Activated T-helper 2 cell treated with anti-CD3 and anti-CD28 coated beads, Interferon-gamma antibody, Interleukin-2, Interleukin-4, amounts not matched to agents 10 μg/mL and 5 μg/mL and 100 μg/mL, durations not matched to agents 14 hours and 24 hours and 36 hours (primary cell): Measurements from ENCODE around the gene ESPNL. TPM values are rescaled to one million over a fixed set of nuclear protein-coding genes. Genes with fewer than 3 reads are reported as not detected.

Experiments used
- DNase-seq: peaks from one replicate; pipeline ENCODE4 v3.0.0; 2021; ENCODE audit warnings: low spot score
- H3K27ac Mint-ChIP-seq: one replicate; pipeline ENCODE4 v1.8.0; 2021; ENCODE audit warnings: mixed read lengths
- H3K27me3 Mint-ChIP-seq: one replicate; pipeline ENCODE4 v1.8.0; 2021; ENCODE audit warnings: low read depth, mixed read lengths
- H3K36me3 Mint-ChIP-seq: one replicate; pipeline ENCODE4 v1.8.0; 2021; ENCODE audit warnings: low read depth, mixed read lengths
- H3K4me1 Mint-ChIP-seq: one replicate; pipeline ENCODE4 v1.8.0; 2021; ENCODE audit warnings: low read depth, mixed read lengths
- H3K4me3 Mint-ChIP-seq: one replicate; pipeline ENCODE4 v1.8.0; 2021; ENCODE audit warnings: low read depth, mild to moderate bottlenecking, moderate library complexity, mixed read lengths
- H3K9me3 Mint-ChIP-seq: one replicate; pipeline ENCODE4 v1.8.0; 2021; ENCODE audit warnings: mixed read lengths
- intact Hi-C: fragments of 100-400 bp; cut with micrococcal nuclease; formaldehyde crosslinking; loops from one replicate; pipeline ENCODE4 v1.15.1; 2023
- total RNA-seq: library from RNA; stranded (reverse); gene quantifications from 2 replicates; pipeline ENCODE4 v1.2.3, GENCODE V29; 2022

ESPNL gene
- total RNA-seq, 1 donor from 2014 or later = 0.07 TPM

DNA sequence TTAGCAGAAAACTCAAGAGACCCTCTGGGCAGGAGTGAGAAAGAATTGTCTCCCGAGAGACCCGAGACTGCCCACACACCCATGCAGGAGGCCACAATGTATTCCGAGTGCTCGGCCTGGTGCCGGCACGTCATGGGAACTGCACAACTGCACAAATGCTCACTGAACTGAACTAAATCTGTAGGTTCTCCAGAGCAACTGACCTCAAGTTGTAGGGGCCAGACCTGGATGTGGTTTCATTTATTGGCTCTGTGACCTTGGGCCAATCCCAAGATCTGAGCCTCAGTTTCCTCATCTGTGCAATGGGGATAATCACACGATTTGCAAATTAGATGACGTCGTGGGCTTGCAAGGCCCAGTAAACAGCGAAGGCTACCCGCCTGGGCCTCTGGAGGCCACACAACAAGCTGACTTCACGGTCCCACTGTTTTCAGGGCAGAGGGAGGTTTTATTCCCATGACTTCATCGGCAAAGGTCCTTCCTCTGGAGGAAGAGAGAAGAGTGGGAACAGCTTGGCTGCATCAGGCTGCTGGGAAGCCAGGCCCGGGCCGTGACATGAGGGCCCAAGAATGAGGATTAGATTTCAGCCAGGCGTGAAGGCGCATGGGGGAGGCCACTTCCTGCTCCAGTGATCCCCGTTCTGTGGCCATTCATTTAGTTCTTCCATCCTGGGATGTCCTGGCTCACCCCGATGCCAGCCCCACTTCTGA, 55.1 kb downstream of the ESPNL start:
- H3K9me3 Mint-ChIP-seq = no peaks in the 10 kb centered on the region
- no peaks in the 10 kb centered on the region for H3K36me3 Mint-ChIP-seq
- peaks cover 8% of the 10 kb centered on the region for H3K27me3 Mint-ChIP-seq
- no peak for DNase-seq
- H3K4me3 Mint-ChIP-seq = no peak overlapping the region
- H3K4me1 Mint-ChIP-seq = peaks cover 4% of the 10 kb centered on the region
- no peak overlapping the region for H3K27ac Mint-ChIP-seq
- intact Hi-C loops = no loop called here

DNA sequence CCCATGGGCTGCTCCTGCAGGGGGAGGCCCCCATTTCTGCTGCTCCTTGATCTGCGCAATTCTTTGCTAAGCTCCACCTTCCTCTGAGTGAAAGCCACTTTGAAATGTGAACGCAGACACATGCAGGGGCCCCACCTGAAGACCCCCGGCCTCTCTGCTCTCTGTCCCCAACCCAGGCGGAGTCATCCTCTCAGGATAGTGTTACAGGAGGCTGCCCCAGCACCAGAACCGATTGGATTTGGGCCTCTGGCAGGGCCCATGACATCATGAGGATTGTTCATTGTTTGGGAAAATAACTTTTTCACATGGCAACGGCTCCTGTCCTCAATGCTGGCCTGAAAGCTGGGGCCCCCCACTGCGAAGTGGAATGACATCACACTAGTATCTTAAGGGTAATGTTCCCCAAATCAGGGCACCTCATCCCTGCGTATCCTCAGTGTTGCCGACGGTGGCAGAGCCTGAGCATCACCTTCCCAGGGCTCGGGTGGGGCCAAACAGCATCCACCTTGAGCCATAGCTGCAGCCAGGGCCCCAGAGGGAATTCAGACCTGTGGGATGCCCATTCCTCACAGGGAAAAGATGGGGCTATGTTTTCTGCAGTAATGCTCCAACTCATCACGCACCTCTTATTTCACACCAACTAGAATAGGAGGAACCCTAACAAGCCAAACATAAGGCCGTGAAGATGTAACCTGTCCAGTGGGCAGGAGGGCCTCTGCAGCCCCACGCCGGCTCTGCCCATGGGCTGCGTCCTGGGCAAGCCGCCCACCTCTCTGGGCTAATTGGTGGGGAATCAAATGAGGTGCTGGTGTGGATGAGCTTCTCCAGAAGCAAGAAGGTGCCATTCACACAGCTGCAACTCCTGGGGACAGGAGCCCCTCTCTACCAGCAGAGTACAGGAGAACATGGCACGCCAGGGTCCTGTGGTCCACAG, 55.9 kb downstream of the ESPNL start:
- no peak for DNase-seq
- Mint-ChIP-seq H3K4me1 (peaks cover 4% of the 10 kb centered on the region), H3K36me3 (no peaks in the 10 kb centered on the region), H3K9me3 (no peaks in the 10 kb centered on the region), H3K27ac (no peak overlapping the region), H3K4me3 (no peak overlapping the region), H3K27me3 (peaks cover 12% of the 10 kb centered on the region)
- intact Hi-C loops = no loop called here

DNA sequence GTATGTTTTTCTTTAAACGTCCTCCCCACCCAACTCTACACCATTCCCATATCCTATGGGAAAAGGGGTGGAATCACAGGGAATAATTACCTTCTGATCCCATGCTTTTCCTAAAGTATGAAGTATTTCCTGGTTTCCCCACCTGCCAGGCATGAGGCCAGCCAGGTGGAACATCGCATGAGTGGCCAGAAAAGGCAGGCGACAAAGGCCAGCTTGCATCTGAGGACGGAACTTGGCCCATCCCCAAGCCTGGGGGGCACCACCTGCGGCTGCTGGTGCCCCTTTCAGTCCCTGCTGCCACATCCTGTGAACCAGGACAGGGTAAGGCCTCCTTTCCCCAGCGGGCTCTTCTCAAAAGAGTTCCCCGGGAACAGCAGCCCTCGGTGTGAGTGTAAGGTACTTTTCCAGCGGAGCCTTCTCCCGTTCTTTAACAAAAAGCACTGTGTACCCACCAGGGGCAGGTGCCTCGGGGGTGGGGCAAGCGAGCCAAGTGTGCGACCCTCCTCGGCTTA, 57.4 kb downstream of the ESPNL start:
- intact Hi-C loops = no loop called here
- Mint-ChIP-seq H3K27me3 (peaks cover 12% of the 10 kb centered on the region), H3K9me3 (no peaks in the 10 kb centered on the region), H3K27ac (no peak overlapping the region), H3K4me3 (no peak overlapping the region), H3K4me1 (peaks cover 4% of the 10 kb centered on the region), H3K36me3 (no peaks in the 10 kb centered on the region)
- no peak for DNase-seq

DNA sequence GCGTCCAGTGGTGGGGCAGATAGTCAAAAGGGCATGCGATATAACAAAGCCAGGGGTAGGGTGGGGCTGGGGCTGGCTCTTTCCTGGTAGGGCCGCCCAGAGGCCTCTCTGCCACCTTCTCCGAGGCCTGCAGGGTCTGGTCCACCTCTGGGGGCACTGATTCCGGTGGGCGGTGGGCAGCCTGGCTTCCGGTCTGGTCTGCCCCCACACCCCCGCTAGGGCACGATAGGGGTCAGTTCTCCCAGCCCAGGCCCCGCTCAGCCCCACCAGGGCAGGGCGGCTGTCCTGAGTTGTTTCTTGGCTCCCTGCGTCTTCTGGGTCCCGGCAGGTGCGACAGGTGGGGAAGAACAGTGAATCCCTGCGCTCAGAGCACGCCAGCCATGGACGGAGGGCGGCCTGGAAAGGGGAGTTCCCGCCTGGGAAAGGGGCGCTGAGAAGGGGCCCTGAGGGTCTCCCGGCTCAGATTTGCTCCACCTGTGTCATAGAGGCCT, 57.9 kb downstream of the ESPNL start:
- H3K4me1 Mint-ChIP-seq = peaks cover 4% of the 10 kb centered on the region
- no peak for DNase-seq
- H3K4me3 Mint-ChIP-seq = no peak overlapping the region
- no peaks in the 10 kb centered on the region for H3K36me3 Mint-ChIP-seq
- H3K9me3 Mint-ChIP-seq = no peaks in the 10 kb centered on the region
- peaks cover 16% of the 10 kb centered on the region for H3K27me3 Mint-ChIP-seq
- H3K27ac Mint-ChIP-seq = no peak overlapping the region
- intact Hi-C loops = no loop called here

DNA sequence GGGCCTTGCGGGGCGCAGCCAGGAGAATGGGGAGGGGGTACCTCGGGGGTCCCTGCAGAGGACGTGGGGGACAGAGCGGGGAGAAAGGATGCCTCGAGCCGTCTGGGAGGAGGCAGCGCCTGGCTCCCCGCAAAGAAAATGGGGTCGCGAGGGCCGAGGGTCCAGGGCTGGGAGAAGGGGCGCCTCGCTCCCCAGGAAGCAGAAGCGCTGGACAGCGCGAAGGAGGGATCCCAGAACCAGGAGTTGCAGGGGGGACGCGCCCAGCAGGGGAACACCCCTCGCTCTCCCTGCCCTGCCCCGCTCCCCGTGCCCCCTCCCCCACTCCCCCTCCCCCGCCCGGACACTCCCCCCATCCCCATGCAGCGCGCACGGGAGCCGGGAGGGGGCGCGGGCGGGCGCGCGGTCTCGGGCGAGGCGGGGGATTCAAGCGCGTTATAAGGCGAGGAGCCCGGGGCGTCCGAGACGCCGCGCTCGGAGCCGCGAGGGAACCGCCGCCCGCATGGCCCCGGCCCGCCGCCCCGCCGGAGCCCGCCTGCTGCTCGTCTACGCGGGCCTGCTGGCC, 58.5 kb downstream of the ESPNL start, which contains the start of gene ERFE:
TSS of gene ERFE (plus strand) at position 462 of the 562 bp plus-strand sequence. CDS start at position 500, 38 bp downstream.
- DNase-seq = peak; percentile 46
- Mint-ChIP-seq H3K36me3 (no peaks in the 10 kb centered on the region), H3K4me1 (peaks cover 4% of the 10 kb centered on the region), H3K4me3 (peak within 1 kb of the TSS; percentile 69), H3K27me3 (peaks cover 16% of the 10 kb centered on the region), H3K9me3 (no peaks in the 10 kb centered on the region), H3K27ac (no peak within 1 kb of the TSS)
- intact Hi-C loops = no loop called here

DNA sequence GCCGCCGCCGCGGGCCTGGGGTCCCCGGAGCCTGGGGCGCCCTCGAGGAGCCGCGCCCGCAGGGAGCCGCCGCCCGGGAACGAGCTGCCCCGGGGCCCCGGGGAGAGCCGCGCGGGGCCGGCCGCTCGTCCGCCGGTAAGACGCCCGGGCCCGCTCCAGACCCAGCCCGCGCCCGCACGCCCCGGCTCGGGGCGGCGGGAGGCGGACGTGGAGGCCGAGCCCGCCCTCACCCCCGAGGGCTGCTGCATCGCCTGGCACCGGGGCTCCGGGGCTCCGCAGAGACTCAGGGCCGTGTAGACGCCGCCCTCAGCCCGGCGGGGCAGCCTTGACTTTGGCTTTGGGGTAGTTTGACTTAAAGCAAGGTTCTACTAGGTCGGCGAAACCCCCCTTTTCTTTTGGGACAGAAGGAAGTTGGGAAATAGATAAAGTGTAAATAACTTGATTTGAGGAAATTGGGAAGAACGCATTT, 59.0 kb downstream of the ESPNL start:
- H3K27ac Mint-ChIP-seq = no peak overlapping the region
- intact Hi-C loops = no loop called here

DNA sequence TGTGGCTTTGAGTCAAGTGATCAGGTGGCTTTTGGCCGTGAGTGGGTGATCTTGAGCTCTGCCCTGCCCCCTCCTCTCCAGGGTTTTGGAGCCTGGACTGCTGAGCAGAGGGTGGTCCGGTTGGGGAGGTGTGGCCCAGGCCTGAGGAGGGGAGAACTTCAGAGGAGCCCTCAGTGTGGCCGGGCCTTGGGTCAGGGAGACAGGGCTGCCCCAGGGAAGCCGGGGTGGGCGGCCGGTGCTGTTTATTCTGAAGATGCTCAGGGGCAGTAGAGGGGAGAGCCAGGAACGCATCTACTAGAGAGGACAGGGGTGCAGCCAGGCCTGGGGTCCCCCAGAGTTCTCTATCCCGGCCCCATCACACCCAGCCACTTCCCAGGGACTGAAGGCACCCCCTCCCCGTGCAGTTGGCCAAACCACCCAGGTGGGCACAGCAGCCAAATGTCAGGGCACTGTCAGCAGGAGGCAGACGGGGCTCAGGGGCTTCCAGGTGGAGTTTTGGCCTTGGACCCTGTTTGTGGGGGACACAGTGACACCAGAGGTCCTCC, 59.6 kb downstream of the ESPNL start:
- DNase-seq = no peak
- no peak overlapping the region for H3K27ac Mint-ChIP-seq
- intact Hi-C loops = loop anchor here (5.0 kb wide), 1 partner anchor 103 kb away; no protein-coding TSS in a partner anchor
- peaks cover 4% of the 10 kb centered on the region for H3K4me1 Mint-ChIP-seq
- peaks cover 19% of the 10 kb centered on the region for H3K27me3 Mint-ChIP-seq
- no peaks in the 10 kb centered on the region for H3K36me3 Mint-ChIP-seq
- H3K4me3 Mint-ChIP-seq = peak overlapping the region; percentile 69
- no peaks in the 10 kb centered on the region for H3K9me3 Mint-ChIP-seq

More for the DNA sequence above, 59.0 kb downstream of the ESPNL start:
- H3K9me3 Mint-ChIP-seq = no peaks in the 10 kb centered on the region
- peaks cover 4% of the 10 kb centered on the region for H3K4me1 Mint-ChIP-seq
- no peak for DNase-seq
- peaks cover 16% of the 10 kb centered on the region for H3K27me3 Mint-ChIP-seq
- no peaks in the 10 kb centered on the region for H3K36me3 Mint-ChIP-seq
- H3K4me3 Mint-ChIP-seq = peak overlapping the region; percentile 69

DNA sequence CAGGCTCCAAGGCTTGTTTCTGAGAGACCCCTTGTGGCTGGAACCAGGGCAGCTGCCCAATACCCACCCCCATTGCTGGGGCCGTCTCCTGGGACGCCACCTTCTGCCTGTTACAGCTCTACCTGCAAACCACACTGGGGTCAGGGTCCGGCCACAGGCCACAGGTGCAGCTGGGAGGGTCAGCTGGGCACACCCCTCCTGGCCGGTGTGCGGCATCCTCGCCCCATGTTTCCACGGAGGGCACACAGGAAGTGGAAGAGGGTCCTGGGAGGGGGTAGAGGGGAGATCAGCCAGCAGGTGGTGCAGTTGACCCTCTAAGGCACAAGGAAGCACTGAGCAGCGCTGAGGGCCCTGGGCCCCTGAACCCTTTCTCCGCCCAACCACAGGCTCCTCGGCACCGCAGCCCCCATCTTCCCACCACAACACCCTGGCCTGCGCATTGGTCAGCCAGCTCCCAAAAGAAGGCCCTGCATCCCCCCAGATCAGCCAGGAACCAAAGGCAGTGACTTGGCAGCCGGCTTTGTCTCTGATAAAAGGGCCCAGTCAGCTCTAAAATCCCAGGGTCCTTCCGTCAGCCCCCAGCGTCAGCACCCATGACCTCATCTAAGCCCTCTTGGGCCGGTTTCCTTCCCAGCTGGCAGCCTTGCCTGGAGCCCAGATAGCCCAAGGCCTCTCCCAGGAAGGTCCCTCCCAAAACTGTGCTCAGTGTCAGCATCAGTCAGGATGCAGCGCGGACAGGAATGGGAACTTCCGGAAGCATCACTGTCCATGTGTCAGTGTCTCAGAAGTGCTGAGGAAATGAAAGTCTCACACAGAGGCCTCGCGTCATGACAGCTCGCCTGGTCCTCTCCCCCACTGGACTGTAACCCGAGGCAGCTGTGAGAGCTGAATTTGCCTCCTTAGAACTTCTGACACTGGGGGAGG, 60.3 kb downstream of the ESPNL start:
- Mint-ChIP-seq H3K36me3 (no peaks in the 10 kb centered on the region), H3K27ac (no peak overlapping the region), H3K4me3 (no peak overlapping the region), H3K9me3 (no peaks in the 10 kb centered on the region), H3K4me1 (peaks cover 4% of the 10 kb centered on the region), H3K27me3 (peaks cover 25% of the 10 kb centered on the region)
- no peak for DNase-seq
- intact Hi-C loops = loop anchor here (5.0 kb wide), 1 partner anchor 102 kb away; no protein-coding TSS in a partner anchor

DNA sequence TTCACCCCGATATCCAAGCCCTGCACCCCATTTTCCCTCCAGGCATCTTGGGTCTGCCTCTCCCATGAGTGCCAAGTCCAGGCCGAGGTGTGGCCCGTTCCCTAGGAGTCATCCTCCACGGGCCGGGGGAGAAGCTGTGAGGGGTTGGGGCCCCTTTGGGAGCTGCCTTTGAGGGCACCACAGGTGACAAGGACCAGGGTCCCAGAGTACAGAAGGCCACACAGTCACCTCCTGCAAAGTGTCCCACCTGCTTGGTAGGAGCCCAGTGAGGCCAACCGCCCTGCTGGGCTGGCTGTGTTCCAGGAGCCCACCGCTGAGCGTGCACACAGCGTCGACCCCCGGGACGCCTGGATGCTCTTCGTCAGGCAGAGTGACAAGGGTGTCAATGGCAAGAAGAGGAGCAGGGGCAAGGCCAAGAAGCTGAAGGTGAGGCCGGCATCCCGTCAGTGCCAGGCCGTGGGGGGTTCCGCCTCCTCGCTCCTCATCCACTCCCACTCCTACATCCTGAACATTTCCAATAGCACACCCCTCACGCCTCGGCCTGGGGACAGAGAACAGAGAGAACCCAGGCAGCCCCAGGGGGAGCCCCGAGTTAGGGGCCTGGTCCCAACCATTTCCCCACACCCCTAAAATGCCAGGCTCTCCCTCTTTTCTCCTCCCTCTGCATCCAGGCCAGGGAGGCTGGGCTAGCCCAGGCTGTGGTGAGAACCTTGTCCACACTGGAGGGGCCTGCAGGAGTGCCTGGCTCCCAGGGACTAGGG, 61.3 kb downstream of the ESPNL start:
- Mint-ChIP-seq H3K4me1 (peaks cover 4% of the 10 kb centered on the region), H3K36me3 (no peaks in the 10 kb centered on the region), H3K9me3 (no peaks in the 10 kb centered on the region), H3K4me3 (no peak overlapping the region), H3K27ac (no peak overlapping the region), H3K27me3 (peaks cover 25% of the 10 kb centered on the region)
- intact Hi-C loops = loop anchor here (5.0 kb wide), 1 partner anchor 101 kb away; no protein-coding TSS in a partner anchor
- no peak for DNase-seq

DNA sequence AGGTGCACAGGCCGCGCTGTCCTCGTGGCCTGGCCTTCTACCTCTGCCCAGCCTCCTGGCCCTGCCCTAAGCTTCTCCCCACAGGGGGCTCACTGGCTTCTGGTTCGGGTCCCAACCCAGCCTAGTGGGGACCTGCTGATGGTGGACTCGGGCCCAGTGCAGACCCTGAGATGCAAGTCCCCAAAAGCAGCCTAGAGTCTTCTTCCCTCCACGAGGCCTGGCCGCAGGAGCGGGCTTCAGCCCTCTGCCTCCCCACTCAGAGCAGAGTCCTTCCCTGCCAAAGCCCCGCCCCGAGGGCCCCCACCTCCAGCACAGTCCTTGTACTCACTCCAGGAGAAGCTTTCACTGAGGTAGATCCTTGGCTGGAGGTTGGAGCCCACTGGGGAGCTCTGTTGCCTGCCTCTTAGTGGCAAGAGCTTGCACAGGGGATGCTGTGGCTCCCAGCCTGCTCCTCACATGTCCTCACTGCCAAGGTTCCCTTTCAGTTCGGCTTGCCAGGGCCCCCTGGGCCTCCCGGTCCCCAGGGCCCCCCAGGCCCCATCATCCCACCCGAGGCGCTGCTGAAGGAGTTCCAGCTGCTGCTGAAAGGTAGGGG, 62.2 kb downstream of the ESPNL start:
- Mint-ChIP-seq H3K36me3 (no peaks in the 10 kb centered on the region), H3K4me3 (no peak overlapping the region), H3K27me3 (peaks cover 25% of the 10 kb centered on the region), H3K27ac (no peak overlapping the region), H3K4me1 (peaks cover 4% of the 10 kb centered on the region), H3K9me3 (no peaks in the 10 kb centered on the region)
- intact Hi-C loops = loop anchor here (5.0 kb wide), 1 partner anchor 100 kb away; no protein-coding TSS in a partner anchor
- no peak for DNase-seq
